CD8-positive, alpha-beta memory T cell (primary cell): ENCODE data around the gene TNFRSF25. TPM values are rescaled to one million over a fixed set of nuclear protein-coding genes. Genes with fewer than 3 reads are reported as not detected.
"Not testable (repeated sequence)": the region's sequence is repeated elsewhere in the genome, so short reads cannot be mapped to it uniquely, and the experiment has no call there.

ENCODE experiments used
- CTCF ChIA-PET: fragments of 350-600 bp; sonication (Branson Sonifier 250); formaldehyde crosslinking; loops from one replicate; lab custom pipeline; 2021; ENCODE audit warnings: antibody characterized with exemption; lab: Charles Lee
- POLR2A ChIA-PET: fragments of 350-600 bp; sonication (Branson Sonifier 250); formaldehyde crosslinking; loops from one replicate; lab custom pipeline; 2021; ENCODE audit warnings: antibody characterized with exemption; lab: Charles Lee
- DNase-seq, 5 donors: peaks; one replicate each; pipeline versions ENCODE4 v3.0.0 to v3.0.0-alpha.2; 2020 to 2022; ENCODE audit warnings: mixed read lengths in 1 of 5
- H3K27ac ChIP-seq: one replicate; pipeline ENCODE4 v1.7.0; 2013; ENCODE audit warnings: low read depth, mild to moderate bottlenecking, low read length, moderate library complexity
- H3K27me3 ChIP-seq: 2 replicates; pipeline ENCODE4 v1.7.0; 2013; ENCODE audit warnings: low read length, mild to moderate bottlenecking; ENCODE audit not compliant: insufficient read depth, poor library complexity, severe bottlenecking
- H3K36me3 ChIP-seq: 2 replicates; pipeline ENCODE4 v1.7.0; 2013; ENCODE audit warnings: mild to moderate bottlenecking, low read length, moderate library complexity; ENCODE audit not compliant: insufficient read depth
- H3K4me1 ChIP-seq: 2 replicates; pipeline ENCODE4 v1.7.0; 2013; ENCODE audit warnings: mild to moderate bottlenecking, low read length, moderate library complexity; ENCODE audit not compliant: insufficient read depth
- H3K4me3 ChIP-seq: 2 replicates; pipeline ENCODE4 v1.7.0; 2013; ENCODE audit warnings: mild to moderate bottlenecking, low read length
- H3K9me3 ChIP-seq: 2 replicates; pipeline ENCODE4 v1.7.0; 2013; ENCODE audit warnings: mild to moderate bottlenecking, low read length
- H3K27ac Mint-ChIP-seq, 8 donors: one replicate each; pipeline ENCODE4 v1.8.0; 2020 to 2021; ENCODE audit warnings: mixed read lengths in 8 of 8, mild to moderate bottlenecking in 6 of 8, inconsistent platforms in 3 of 8, moderate library complexity in 3 of 8
- H3K27me3 Mint-ChIP-seq, 2 donors: one replicate each; pipeline ENCODE4 v1.8.0; 2020 to 2021; ENCODE audit warnings: mixed read lengths in 2 of 2, mild to moderate bottlenecking in 1 of 2, moderate library complexity in 1 of 2
- H3K36me3 Mint-ChIP-seq, 3 donors: one replicate each; pipeline ENCODE4 v1.8.0; 2020 to 2021; ENCODE audit warnings: mixed read lengths in 3 of 3, inconsistent platforms in 1 of 3, mild to moderate bottlenecking in 1 of 3
- H3K4me1 Mint-ChIP-seq, 3 donors: one replicate each; pipeline ENCODE4 v1.8.0; 2020 to 2021; ENCODE audit warnings: mixed read lengths in 3 of 3, inconsistent platforms in 1 of 3, mild to moderate bottlenecking in 1 of 3
- H3K4me3 Mint-ChIP-seq, 7 donors: one replicate each; pipeline ENCODE4 v1.8.0; 2020 to 2021; ENCODE audit warnings: mixed read lengths in 7 of 7, mild to moderate bottlenecking in 6 of 7, moderate library complexity in 4 of 7, inconsistent platforms in 2 of 7
- H3K9me3 Mint-ChIP-seq, 5 donors: one replicate each; pipeline ENCODE4 v1.8.0; 2020 to 2022; ENCODE audit warnings: mixed read lengths in 5 of 5, mild to moderate bottlenecking in 3 of 5, moderate library complexity in 2 of 5, inconsistent platforms in 1 of 5
- polyA plus RNA-seq: library from polyadenylated mRNA; unstranded; fragments of 300-500 nt; fragmentation: Illumina TruSeq; gene quantifications from one replicate; pipeline ENCODE4 v1.2.3, GENCODE V29; 2021
- total RNA-seq, 2 experiments: library from RNA; stranded (reverse); gene quantifications; one replicate each; pipeline ENCODE4 v1.2.3, GENCODE V29; 2021

TNFRSF25 gene
- total and polyA plus RNA-seq, 3 experiments from 2014 or later: 30.0 to 100 (median 90.8) TPM

DNA sequence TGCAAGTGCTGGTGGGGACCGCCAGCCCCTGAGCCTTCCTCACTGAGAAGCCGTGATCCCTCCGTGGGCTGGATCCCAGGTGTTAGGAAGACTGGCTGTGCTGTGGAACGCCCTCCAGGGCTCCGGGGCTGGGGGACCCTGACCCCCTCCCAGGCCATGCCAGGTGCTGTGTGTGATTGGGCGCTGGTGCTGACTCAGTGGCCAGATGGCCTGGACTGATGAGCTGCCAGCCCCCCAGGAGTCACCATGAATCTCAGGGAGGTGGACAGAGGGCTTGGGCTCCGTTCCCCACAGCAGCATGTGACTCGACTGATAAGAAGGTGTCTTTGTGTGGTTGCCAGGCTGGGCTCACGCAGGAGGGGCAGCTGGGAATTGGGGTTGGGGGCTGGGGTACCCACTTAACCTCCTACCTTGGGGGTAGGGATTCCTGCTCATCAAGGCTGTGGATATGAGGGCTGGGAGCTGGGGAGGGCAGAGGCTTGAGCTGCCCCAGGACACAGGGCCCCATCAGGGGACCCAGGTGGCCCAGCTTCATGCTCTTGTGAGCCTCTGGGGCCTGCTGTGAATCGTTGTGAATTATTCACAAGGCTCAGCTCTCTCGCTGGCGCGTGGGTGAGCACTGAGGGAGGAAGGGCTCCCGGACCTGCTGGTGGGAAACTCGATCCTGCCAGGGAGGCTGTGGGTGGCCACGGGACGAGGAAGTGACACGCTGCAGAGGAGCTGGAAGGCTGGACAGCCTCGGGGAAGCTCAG lies 36.1 kb downstream of the TNFRSF25 start:
- POLR2A ChIA-PET, H3K4me1 Mint-ChIP-seq, H3K27ac ChIP-seq, H3K4me1 ChIP-seq, H3K4me3 ChIP-seq, H3K27ac Mint-ChIP-seq, H3K27me3 ChIP-seq, H3K9me3 ChIP-seq, DNase-seq, H3K9me3 Mint-ChIP-seq, H3K36me3 ChIP-seq, H3K36me3 Mint-ChIP-seq, H3K4me3 Mint-ChIP-seq: not testable (repeated sequence)
- CTCF ChIA-PET: interaction anchor here (1.2 to 1.4 kb wide), 2 partner anchors 9 to 59 kb away, joined by 3 read pairs; no protein-coding TSS in a partner anchor
- H3K27me3 Mint-ChIP-seq: peaks cover 3 to 27% of the 10 kb centered on the region in 2 donors

DNA sequence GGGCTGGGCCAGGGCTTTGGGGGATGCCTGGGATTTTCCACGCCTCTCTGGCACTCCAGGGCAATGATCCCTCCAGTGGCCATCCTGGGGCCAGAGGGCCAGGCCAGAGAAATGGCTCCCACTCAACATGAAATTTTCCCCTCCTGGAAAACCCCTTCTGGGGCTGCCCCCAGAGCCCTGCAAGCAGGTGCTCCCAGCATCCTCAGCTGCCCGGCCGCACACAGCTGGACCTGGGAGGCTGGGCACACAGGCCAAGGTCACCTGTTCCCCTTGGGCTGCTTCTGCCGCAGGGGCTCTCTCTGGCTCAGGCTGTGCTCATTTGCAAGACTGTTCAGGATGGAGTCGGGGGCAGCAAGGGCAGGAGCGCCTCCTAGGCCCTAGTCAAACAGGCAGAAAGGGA lies 37.5 kb downstream of the TNFRSF25 start:
- H3K36me3 ChIP-seq, H3K4me3 Mint-ChIP-seq, H3K4me1 ChIP-seq, H3K36me3 Mint-ChIP-seq, H3K9me3 ChIP-seq, POLR2A ChIA-PET, DNase-seq, H3K9me3 Mint-ChIP-seq, H3K4me3 ChIP-seq, H3K27ac ChIP-seq, H3K27ac Mint-ChIP-seq, CTCF ChIA-PET: not testable (repeated sequence)
- H3K27me3 Mint-ChIP-seq: peaks cover 13 to 28% of the 10 kb centered on the region in 2 donors
- H3K27me3 ChIP-seq: peaks cover 19% of the 10 kb centered on the region
- H3K4me1 Mint-ChIP-seq: peaks cover 6 to 10% (median 10%) of the 10 kb centered on the region in 3 donors

DNA sequence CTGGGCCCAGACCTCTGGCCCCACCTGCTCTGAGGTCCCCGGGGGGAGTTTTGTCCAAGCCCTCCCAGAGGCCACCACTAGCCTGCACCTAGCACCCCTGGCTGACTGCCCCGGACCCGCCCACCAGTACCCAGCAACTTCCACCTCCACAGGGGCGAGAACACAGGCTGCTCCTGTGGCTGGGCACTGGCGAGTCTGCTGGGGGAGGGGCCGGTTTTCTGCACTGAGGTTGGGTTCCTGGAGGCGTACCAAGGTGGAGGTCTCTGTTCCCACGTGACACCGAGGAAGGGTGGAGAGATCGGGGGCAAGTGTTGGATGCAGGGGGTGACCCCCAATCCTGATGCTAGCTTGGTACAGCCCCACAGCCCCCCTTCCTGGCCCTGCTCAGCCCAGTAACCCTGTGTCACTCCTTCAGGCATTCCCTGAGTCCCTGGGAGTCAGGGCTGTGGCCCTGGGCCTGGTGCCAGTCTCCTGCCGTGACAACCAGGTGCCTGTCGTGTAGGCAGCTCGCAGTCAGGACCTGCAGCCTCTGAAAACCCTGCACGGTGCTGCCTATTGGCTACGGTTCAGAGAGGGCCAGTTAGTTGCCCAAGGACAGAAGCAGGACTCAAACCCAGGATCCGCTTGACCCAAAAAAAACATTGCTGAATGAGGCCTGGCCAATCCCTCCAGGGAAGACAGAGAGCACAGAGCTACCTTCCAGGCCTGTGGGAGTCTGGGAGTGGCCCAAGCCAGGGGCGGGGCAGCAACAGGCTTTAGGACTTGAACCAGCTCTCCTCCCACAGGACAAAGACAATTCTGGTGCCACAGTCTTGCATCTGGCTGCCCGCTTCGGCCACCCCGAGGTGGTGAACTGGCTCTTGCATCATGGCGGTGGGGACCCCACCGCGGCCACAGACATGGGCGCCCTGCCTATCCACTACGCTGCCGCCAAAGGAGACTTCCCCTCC lies 38.3 kb downstream of the TNFRSF25 start:
- peaks cover 16 to 32% of the 10 kb centered on the region in 2 donors for H3K27me3 Mint-ChIP-seq

DNA sequence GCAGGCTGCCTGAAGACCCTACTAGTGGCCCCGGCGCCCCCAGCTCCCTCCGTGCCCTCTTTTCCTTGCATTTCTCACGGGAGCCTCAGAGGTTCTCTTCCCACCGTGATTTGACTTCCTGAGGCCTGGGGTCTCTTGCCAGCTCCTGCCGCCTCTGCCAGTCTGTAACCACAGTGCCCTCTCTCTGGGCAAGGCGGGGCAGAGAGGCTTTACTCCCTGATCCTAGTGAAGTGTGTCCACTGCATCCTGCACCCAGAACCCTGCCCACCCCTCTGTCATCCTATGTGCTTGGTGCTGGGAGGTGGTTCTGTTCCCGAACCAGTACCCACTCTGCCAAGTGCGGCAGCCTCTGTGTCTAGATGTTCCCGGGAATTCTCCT lies 39.0 kb downstream of the TNFRSF25 start:
- Histone ChIP-seq H3K4me1 (peaks cover 12% of the 10 kb centered on the region), H3K27ac (no peak overlapping the region), H3K9me3 (no peaks in the 10 kb centered on the region), H3K36me3 (no peaks in the 10 kb centered on the region), H3K27me3 (peaks cover 28% of the 10 kb centered on the region), H3K4me3 (no peak overlapping the region)
- Mint-ChIP-seq H3K9me3 (no peaks in the 10 kb centered on the region), H3K4me3 (no peak overlapping the region), H3K36me3 (no peaks in the 10 kb centered on the region), H3K27me3 (peaks cover 23 to 35% of the 10 kb centered on the region in 2 donors), H3K4me1 (peaks cover 6 to 13% (median 12%) of the 10 kb centered on the region in 3 donors), H3K27ac (no peak overlapping the region)
- ChIA-PET POLR2A (no interaction called here), CTCF (no interaction called here)
- no peak for DNase-seq

More for the DNA sequence above, 38.3 kb downstream of the TNFRSF25 start:
- no peak overlapping the region for H3K27ac ChIP-seq
- no peaks in the 10 kb centered on the region for H3K36me3 Mint-ChIP-seq
- H3K27me3 ChIP-seq: peaks cover 26% of the 10 kb centered on the region
- no peak overlapping the region for H3K27ac Mint-ChIP-seq
- DNase-seq: no peak
- H3K36me3 ChIP-seq: no peaks in the 10 kb centered on the region
- ChIA-PET POLR2A (no interaction called here), CTCF (no interaction called here)
- H3K4me3 Mint-ChIP-seq: no peak overlapping the region
- H3K4me1 ChIP-seq: peaks cover 12% of the 10 kb centered on the region
- no peak overlapping the region for H3K4me3 ChIP-seq
- H3K4me1 Mint-ChIP-seq: peaks cover 6 to 13% (median 12%) of the 10 kb centered on the region in 3 donors
- no peaks in the 10 kb centered on the region for H3K9me3 ChIP-seq
- no peaks in the 10 kb centered on the region for H3K9me3 Mint-ChIP-seq

DNA sequence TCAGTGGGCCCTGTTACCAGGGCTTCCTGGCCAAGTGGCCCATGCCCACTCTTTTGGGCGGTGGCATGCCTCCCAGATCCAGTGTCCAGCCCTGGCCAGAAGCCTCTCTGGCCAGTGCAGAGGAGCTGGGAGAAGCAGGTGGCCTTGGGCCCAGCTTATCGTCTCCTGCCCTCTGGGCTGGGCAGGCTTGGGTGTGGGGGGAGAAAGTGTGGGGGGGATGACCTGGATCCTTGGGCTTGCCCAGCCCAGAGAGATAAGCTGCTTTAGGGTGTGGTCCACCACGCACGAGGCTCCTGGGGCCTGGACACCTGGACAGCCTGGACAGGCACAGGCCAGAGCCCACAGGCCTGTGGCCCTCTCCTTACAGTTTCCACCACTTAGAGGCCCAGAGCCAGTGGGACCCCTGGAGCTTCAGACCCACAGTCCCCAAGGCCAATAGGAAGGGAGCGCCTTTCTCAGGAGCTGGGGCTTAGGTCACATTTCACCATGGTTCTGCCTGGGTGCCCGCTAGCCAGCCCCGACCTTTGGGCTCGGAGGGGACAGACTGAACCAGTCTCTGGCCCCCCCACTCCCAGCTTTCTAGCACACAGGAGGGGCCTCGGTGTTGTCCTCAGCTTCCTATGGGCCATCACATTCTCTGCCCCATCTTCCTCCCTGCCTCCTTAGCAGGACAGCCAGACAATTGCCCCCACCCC lies 39.5 kb downstream of the TNFRSF25 start:
- peaks cover 28% of the 10 kb centered on the region for H3K27me3 ChIP-seq
- no peak overlapping the region for H3K27ac ChIP-seq
- Mint-ChIP-seq H3K27ac (no peak overlapping the region), H3K9me3 (no peaks in the 10 kb centered on the region), H3K36me3 (no peaks in the 10 kb centered on the region), H3K4me1 (peaks cover 6 to 13% (median 12%) of the 10 kb centered on the region in 3 donors), H3K27me3 (peaks cover 26 to 40% of the 10 kb centered on the region in 2 donors), H3K4me3 (no peak overlapping the region)
- DNase-seq: no peak
- peaks cover 12% of the 10 kb centered on the region for H3K4me1 ChIP-seq
- ChIA-PET CTCF (no interaction called here), POLR2A (no interaction called here)
- H3K4me3 ChIP-seq: no peak overlapping the region
- H3K9me3 ChIP-seq: no peaks in the 10 kb centered on the region
- no peaks in the 10 kb centered on the region for H3K36me3 ChIP-seq

DNA sequence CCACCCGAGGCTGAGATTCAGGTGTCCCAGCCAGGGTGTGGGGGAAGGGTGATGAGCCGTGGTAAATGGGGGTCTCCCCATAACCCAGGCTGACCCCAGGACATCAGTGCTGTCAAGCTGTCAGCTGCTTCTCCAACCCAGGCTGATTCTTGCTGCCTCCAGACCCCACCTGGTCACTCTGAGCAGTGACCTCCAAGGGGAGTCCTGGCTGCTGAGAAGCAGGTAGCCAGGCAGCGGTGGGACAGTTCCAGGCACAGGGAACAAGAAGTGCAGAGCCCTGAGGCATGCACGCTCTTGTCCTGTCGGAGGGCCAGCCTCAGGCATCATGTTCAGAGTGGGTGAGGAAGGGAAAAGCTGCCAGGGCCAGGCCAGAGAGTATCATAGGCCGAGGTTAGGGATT lies 40.3 kb downstream of the TNFRSF25 start:
- peak overlapping the region in 2 of 7 donors; percentile 32 to 40 for H3K4me3 Mint-ChIP-seq
- ChIA-PET POLR2A (interaction anchor here (0.9 kb wide), 1 partner anchor 41 kb away, joined by 3 read pairs; no protein-coding TSS in a partner anchor), CTCF (no interaction called here)
- peaks cover 34% of the 10 kb centered on the region for H3K27me3 ChIP-seq
- H3K9me3 ChIP-seq: no peaks in the 10 kb centered on the region
- H3K27ac Mint-ChIP-seq: no peak overlapping the region
- H3K4me1 Mint-ChIP-seq: peaks cover 6 to 19% (median 17%) of the 10 kb centered on the region in 3 donors
- H3K36me3 Mint-ChIP-seq: no peaks in the 10 kb centered on the region
- H3K4me3 ChIP-seq: no peak overlapping the region
- H3K36me3 ChIP-seq: no peaks in the 10 kb centered on the region
- H3K9me3 Mint-ChIP-seq: no peaks in the 10 kb centered on the region
- no peak overlapping the region for H3K27ac ChIP-seq
- peaks cover 12% of the 10 kb centered on the region for H3K4me1 ChIP-seq
- no peak for DNase-seq
- peaks cover 31 to 48% of the 10 kb centered on the region in 2 donors for H3K27me3 Mint-ChIP-seq

DNA sequence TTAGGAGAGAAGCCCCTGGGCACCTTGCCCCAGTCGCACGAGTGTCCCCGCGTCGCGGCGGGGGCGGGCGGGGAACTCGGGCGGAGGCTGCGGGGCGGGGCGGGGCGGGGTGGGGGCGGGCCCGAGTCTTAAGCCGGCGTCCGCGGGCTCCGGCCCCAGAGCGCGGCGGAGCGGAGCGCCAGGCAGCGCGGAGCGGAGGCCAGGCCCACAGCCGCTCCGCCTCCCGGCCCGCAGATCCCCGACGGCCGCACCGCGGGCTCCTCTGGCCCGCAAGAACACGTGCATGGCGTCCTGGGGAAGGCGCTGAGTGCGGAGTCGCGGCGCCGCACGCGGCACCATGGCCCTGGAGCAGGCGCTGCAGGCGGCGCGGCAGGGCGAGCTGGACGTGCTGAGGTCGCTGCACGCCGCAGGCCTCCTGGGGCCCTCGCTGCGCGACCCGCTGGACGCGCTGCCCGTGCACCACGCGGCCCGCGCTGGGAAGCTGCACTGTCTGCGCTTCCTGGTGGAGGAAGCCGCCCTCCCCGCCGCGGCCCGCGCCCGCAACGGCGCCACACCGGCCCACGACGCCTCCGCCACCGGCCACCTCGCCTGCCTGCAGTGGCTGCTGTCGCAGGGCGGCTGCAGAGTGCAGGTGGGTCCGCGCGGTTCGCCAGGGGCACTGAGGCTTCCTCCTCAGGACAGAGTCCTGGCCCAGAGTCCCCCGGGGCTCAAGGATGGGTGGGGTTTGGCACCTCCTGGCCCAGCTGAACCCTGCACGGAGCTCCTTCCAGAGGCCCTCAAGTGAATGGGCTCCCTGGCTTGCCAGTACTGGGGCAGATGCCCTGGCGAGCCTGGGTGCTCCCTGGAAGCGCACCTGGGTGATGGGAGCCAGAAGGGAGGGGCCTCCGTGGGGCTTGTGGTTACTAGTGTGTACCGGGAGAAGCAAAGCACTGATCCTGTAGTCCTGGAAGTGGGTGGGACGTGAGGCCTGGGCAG lies 41.1 kb downstream of the TNFRSF25 start, which contains the start of gene ESPN:
ESPN (plus strand) TSS at position 158 of the 975 bp plus-strand sequence; CDS start at position 338, 180 bp downstream.
- H3K9me3 ChIP-seq: no peaks in the 10 kb centered on the region
- Mint-ChIP-seq H3K4me1 (peaks cover 8 to 26% (median 17%) of the 10 kb centered on the region in 3 donors), H3K27me3 (peaks cover 37 to 41% of the 10 kb centered on the region in 2 donors), H3K4me3 (peak within 1 kb of the TSS; percentile 63 to 84 (median 66)), H3K27ac (peak within 1 kb of the TSS in 1 of 8 donors; percentile 29), H3K9me3 (no peaks in the 10 kb centered on the region), H3K36me3 (no peaks in the 10 kb centered on the region)
- ChIA-PET POLR2A (interaction anchor here (0.9 kb wide), 1 partner anchor 41 kb away, joined by 3 read pairs; no protein-coding TSS in a partner anchor), CTCF (interaction anchor here (0.7 kb wide), 1 partner anchor 13 kb away, joined by 4 read pairs; no protein-coding TSS in a partner anchor)
- H3K27me3 ChIP-seq: peaks cover 40% of the 10 kb centered on the region
- no peaks in the 10 kb centered on the region for H3K36me3 ChIP-seq
- no peak within 1 kb of the TSS for H3K27ac ChIP-seq
- H3K4me3 ChIP-seq: peak within 1 kb of the TSS; percentile 32
- peaks cover 15% of the 10 kb centered on the region for H3K4me1 ChIP-seq
- DNase-seq: no peak
